T-helper 9 cell (primary cell): ENCODE results near the gene LMF2.
A peak's percentile ranks its signal among the peaks of the same experiment; 100 is the strongest.

Experiments
- DNase-seq: peaks from one replicate; pipeline ENCODE4 v3.0.0-alpha.2; 2020

Gene LMF2

GRCh38 chr22:50502628-50503474 lies 4.7 kb downstream of the LMF2 start:
- DNase-seq: no peak

DNA sequence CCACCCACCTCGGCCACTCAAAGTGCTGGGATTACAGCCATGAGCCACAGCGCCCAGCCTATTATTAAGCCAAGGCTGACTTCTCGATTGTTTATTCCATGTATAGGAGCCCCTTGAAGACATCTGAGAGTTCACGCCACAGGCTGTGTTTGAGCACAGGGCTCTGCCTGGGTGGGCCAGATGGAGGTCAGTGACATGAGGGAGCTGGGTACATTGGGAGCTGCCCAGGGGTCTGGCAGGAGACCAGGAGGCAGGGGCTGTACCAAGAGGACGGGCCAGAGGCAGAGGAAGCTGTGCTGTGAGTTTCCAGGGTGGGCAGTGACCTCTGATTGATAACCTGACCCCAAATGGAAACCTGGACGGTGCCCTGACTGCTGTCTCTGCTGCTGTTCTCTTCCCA lies 5.4 kb downstream of the LMF2 start:
- DNase-seq: no peak

- no peak for DNase-seq
Measured at GRCh38 chr22:50500452-50500851, 7.0 kb downstream of the LMF2 start.

- peak; percentile 49 for DNase-seq
Measured at GRCh38 chr22:50498322-50498890, 9.1 kb downstream of the LMF2 start.

- no peak for DNase-seq
Measured at GRCh38 chr22:50497093-50497492, 10.4 kb downstream of the LMF2 start.

DNA sequence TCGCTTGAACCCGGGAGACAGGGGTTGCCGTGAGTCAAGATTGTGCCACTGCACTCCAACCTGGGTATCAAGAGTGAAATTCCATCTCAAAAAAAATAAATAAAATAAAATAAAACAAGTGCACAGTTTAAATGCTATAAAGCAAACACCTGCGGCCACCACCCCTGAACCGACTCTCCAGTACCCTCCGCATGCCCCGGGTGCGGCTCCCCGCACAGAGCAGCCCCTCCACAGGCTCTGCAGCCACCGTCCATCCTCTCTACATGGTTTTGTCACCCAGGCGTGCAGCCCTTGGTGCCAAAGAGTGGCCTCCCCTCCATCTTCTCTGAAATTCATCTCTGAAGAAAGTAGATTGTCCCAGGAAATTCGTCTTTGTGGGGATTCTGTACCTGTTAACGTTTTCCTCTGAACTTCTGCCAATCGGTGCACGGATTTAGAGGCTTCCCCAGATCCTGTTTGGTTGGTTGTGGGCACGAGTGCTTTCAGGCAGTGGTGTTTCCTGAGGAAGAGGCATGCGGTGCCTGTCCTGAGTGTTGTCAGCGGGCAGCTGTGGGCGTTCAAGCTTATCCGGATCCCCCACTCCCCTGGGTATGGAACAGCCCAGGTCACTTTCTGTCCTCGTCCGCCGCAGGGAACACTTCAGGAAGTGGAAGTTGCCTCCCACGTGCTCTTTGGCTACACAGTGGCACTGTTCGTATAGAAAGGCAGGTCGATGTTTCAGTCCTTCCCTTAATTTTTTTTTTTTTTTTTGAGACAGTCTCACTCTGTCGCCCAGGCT lies 16.8 kb downstream of the LMF2 start:
- no peak for DNase-seq

DNA sequence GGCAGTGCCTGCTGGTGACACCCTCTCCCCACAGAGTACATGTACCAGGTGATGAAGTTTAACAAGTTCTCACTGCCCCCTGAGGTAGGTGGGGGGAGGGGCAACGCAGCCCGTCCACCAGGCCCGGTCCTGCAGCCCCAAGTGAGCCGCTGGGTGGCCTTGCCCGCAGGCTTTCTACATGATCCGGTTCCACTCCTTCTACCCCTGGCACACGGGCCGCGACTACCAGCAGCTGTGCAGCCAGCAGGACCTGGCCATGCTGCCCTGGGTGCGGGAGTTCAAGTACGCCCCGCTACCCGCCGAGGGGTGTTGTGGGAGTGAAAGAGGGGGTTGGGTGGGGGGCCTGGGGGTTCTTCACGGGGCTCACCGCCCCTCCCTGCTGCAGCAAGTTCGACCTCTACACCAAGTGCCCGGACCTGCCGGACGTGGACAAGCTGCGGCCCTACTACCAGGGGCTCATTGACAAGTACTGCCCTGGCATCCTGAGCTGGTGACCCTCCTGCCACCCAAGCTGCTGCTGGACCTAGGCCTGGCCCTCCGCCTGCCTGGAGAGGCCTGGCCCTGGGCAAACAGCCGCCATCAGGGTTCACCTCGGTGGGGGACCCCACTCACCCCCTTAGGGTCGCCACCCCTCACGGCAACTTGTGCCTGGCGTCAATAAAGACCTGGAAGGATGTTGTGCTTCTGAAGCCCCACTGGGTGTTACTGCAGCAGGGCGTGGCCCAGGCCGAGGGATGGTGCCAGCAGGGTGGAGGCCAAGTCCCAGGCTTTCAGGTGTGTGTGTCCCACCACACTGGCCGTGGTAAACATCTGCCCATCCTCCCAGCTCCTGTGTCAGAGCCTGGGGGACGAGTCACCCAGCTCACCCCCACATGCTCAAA lies 17.9 kb downstream of the LMF2 start:
- DNase-seq: no peak

GRCh38 chr22:50488886-50489285 lies 18.6 kb downstream of the LMF2 start:
- no peak for DNase-seq

GRCh38 chr22:50488006-50488677 lies 19.4 kb downstream of the LMF2 start:
- DNase-seq: no peak

DNA sequence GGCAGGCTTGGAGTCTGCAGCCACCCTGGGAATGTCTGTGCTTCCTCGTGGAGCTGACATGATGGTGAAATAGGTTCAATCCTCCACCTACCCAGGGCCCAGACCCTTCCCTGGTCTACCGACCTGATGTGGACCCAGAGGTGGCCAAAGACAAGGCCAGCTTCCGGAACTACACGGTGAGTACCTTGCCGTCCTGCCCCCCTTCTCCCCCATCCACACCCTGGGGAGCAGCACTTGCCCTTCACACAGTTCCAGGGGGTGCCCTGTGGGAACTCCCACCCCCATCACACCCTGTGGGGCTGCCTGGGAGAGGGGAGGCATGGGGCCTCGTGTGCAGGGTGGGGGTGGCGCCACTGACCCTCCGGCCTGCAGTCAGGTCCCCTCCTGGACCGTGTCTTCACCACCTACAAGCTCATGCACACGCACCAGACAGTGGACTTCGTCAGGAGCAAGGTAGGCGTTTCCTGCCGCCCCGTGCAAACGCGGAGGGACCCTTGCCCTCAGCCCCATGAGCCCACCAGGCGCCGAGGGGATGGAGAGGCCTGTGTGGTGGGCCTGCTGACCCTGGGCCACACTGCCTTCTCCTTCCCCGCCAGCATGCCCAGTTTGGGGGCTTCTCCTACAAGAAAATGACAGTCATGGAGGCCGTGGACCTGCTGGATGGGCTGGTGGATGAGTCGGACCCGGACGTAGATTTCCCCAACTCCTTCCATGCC lies 20.1 kb downstream of the LMF2 start:
- DNase-seq: no peak

- no peak for DNase-seq
Measured at GRCh38 chr22:50486561-50487289, 20.8 kb downstream of the LMF2 start, which contains the start of gene MIOX. Gene MIOX (plus strand): TSS chr22:50486859. CDS start chr22:50486898, 39 bp downstream.

GRCh38 chr22:50485221-50486131 lies 22.0 kb downstream of the LMF2 start:
- no peak for DNase-seq

GRCh38 chr22:50483977-50484853 lies 23.3 kb downstream of the LMF2 start:
- no peak for DNase-seq

DNA sequence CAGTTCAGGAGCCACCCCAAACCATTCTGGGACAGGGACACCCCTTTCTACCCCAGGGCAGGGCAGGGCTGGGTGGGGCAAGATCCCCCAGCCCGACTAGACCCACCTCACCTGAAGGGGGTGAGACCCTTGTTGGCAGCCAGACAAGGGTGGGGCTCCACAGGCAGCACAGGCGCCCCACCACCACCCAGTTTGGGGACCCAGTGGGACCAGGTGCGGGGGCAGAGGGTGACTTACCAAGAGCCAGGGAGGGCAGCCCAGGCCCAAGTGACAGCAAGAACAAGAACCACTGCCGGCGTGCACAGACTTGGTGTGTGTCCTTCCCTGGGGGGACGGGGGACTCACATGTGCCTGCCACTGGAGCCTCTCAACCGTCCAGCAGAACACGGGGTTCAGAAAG lies 23.9 kb downstream of the LMF2 start:
- no peak for DNase-seq

DNA sequence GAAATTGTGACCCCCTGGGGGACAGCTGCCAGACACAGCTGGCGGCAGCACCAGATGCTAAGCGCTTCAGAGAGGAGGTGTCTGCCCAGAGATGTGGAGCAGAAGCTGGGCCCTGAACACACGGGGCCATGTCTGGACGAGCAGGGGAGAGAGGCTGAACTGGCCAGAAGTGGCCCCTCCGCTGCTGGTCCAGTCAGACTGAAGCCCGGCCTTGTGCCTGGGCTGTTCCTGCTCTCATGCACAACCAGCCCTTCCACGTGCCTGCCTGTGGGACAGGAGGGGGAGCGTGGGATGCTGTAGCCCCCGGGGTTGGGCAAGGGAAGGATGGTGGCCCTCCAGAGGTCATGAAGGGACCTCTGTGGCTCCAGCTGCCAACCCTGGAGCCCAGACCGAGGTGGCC lies 24.4 kb downstream of the LMF2 start:
- DNase-seq: no peak

- DNase-seq: no peak
Measured at GRCh38 chr22:50482107-50483074, 25.1 kb downstream of the LMF2 start.

- peak; percentile 61 for DNase-seq
Measured at GRCh38 chr22:50481440-50482106, 25.9 kb downstream of the LMF2 start, which contains the start of gene ADM2. Gene ADM2 (plus strand): TSS chr22:50481543. CDS start chr22:50481848, 305 bp downstream.
